Sigmoid colon (tissue), 7 donors: ENCODE data around the gene APLF. TPM values are rescaled to one million over a fixed set of nuclear protein-coding genes. Genes with fewer than 3 reads are reported as not detected.

Source experiments
- DNase-seq: peaks from one replicate; pipeline ENCODE4 v3.0.0-alpha.2; 2019
- H3K27ac ChIP-seq, 4 donors: fragments of 200-600 bp; sonication (generic); one replicate each; pipeline ENCODE4 v1.5.1; 2016 to 2019; ENCODE audit warnings: mild to moderate bottlenecking in 1 of 4
- H3K27me3 ChIP-seq, 3 donors: fragments of 200-600 bp; sonication (generic); one replicate each; pipeline ENCODE4 v1.5.1; 2019; ENCODE audit warnings: mild to moderate bottlenecking in 1 of 3
- H3K36me3 ChIP-seq, 4 donors: fragments of 200-600 bp; sonication (generic); one replicate each; pipeline ENCODE4 v1.5.1; 2016 to 2019
- H3K4me1 ChIP-seq, 4 donors: fragments of 200-600 bp; sonication (generic); one replicate each; pipeline ENCODE4 v1.5.1; 2017 to 2019
- H3K4me3 ChIP-seq, 4 donors: fragments of 200-600 bp; sonication (generic); one replicate each; pipeline ENCODE4 v1.5.1; 2017 to 2019; ENCODE audit warnings: mild to moderate bottlenecking in 2 of 4, moderate library complexity in 1 of 4
- H3K9me3 ChIP-seq, 4 donors: fragments of 200-600 bp in 3 of 4; sonication (generic) in 3 of 4; one replicate each; pipeline versions ENCODE4 v1.5.1 to v1.6.1; 2013 to 2019
- CTCF ChIP-seq, 4 experiments: fragments of 450-650 bp in 3 of 4; fragments of 200-600 bp in 1 of 4; IDR thresholded peaks; one replicate each; pipeline ENCODE4 v1.5.1; 2016 to 2019; ENCODE audit warnings: antibody characterized with exemption in 4 of 4, mild to moderate bottlenecking in 3 of 4, moderate library complexity in 2 of 4
- EP300 ChIP-seq, 4 donors: sonication (generic); formaldehyde crosslinking; IDR thresholded peaks; one replicate each; pipeline ENCODE4 v1.6.1; 2017; ENCODE audit warnings: antibody characterized with exemption in 4 of 4
- POLR2A ChIP-seq, 2 donors: fragments of 450-650 bp; IDR thresholded peaks; one replicate each; pipeline ENCODE4 v1.6.1; 2016; ENCODE audit warnings: antibody characterized with exemption in 2 of 2, mild to moderate bottlenecking in 2 of 2, moderate library complexity in 2 of 2
- POLR2AphosphoS5 ChIP-seq, 4 donors: sonication (generic); formaldehyde crosslinking; IDR thresholded peaks; one replicate each; pipeline ENCODE4 v1.6.1; 2017; ENCODE audit warnings: antibody characterized with exemption in 4 of 4
- WGBS, 2 donors: extraction: QIAGEN DNeasy Blood & Tissue Kit; methylation state at CpG; one replicate each; pipeline ENCODE4 v1.1.7; 2013; 5-methylcytosine and 5-hydroxymethylcytosine counted together
- intact Hi-C: fragments of 100-400 bp; cut with DNase I; formaldehyde crosslinking; loops from one replicate; pipeline ENCODE4 v1.15.1; 2023
- polyA plus RNA-seq, 3 donors: library from polyadenylated mRNA; stranded (reverse); fragments of 200-250 nt; gene quantifications; one replicate each; pipeline ENCODE4 v1.2.3, GENCODE V29; 2013
- total RNA-seq, 4 donors: library from RNA; depleted of rRNA; stranded (reverse); fragments of >200 nt; gene quantifications; one replicate each; pipeline ENCODE4 v1.1.0, GENCODE V29; 2016
- donor health status: healthy with polysubstance abuse.
- donor health status: Bipolar disorder and iron deficiency.
- donor health status: healthy.

APLF gene
- total and polyA plus RNA-seq, 7 donors = 0.23 to 21.7 (median 11.0) TPM

- WGBS, 2 donors = 0 to 2% methylated on average over 1 of the region's 1 CpG
- peaks cover 0 to 22% (median 14%) of the 10 kb centered on the region in 4 donors for H3K4me1 ChIP-seq
- DNase-seq = no peak
- no peaks in the 10 kb centered on the region for H3K9me3 ChIP-seq
- no peak overlapping the region for H3K27ac ChIP-seq
- no peak for TF ChIP-seq EP300 (IDR thresholded peaks at IDR 0.05)
- peak; percentile 38 to 73 (median 51) for TF ChIP-seq CTCF (IDR thresholded peaks at IDR 0.05)
- no peak for TF ChIP-seq POLR2A (IDR thresholded peaks at IDR 0.05)
- peak in 1 of 4 donors; percentile 32 for TF ChIP-seq POLR2AphosphoS5 (IDR thresholded peaks at IDR 0.05)
- no peaks in the 10 kb centered on the region for H3K27me3 ChIP-seq
- no peaks in the 10 kb centered on the region for H3K36me3 ChIP-seq
- H3K4me3 ChIP-seq = no peak overlapping the region
- intact Hi-C loops = loop anchor here (5.0 to 10.0 kb wide), 2 partner anchors 444 to 1181 kb away; partner anchors contain the start of gene AAK1
Observed at GRCh38 chr2:68463287-68463877, 4.0 kb upstream of the APLF start.

GRCh38 chr2:68464651-68465050 is 2.7 kb upstream of the APLF start:
- WGBS, 2 donors = 92 to 93% methylated on average over 5 of the region's 5 CpGs
- no peaks in the 10 kb centered on the region for H3K36me3 ChIP-seq
- DNase-seq = no peak
- intact Hi-C loops = loop anchor here (5.0 to 10.0 kb wide), 4 partner anchors 253 to 1180 kb away; partner anchors contain the start of gene AAK1
- H3K4me1 ChIP-seq = peaks cover 0 to 25% (median 18%) of the 10 kb centered on the region in 4 donors
- no peaks in the 10 kb centered on the region for H3K27me3 ChIP-seq
- TF ChIP-seq EP300 (IDR thresholded peaks at IDR 0.05) (no peak), CTCF (IDR thresholded peaks at IDR 0.05) (no peak), POLR2AphosphoS5 (IDR thresholded peaks at IDR 0.05) (no peak), POLR2A (IDR thresholded peaks at IDR 0.05) (no peak)
- H3K4me3 ChIP-seq = no peak overlapping the region
- no peak overlapping the region for H3K27ac ChIP-seq
- no peaks in the 10 kb centered on the region for H3K9me3 ChIP-seq

- intact Hi-C loops = loop anchor here (5.0 to 10.0 kb wide), 3 partner anchors 252 to 1180 kb away; partner anchors contain the start of gene AAK1
- H3K4me3 ChIP-seq = no peak overlapping the region
- H3K4me1 ChIP-seq = peaks cover 0 to 25% (median 18%) of the 10 kb centered on the region in 4 donors
- TF ChIP-seq POLR2AphosphoS5 (IDR thresholded peaks at IDR 0.05) = no peak
- TF ChIP-seq POLR2A (IDR thresholded peaks at IDR 0.05) = no peak
- TF ChIP-seq CTCF (IDR thresholded peaks at IDR 0.05) = no peak
- no peak for TF ChIP-seq EP300 (IDR thresholded peaks at IDR 0.05)
- no peaks in the 10 kb centered on the region for H3K27me3 ChIP-seq
- H3K27ac ChIP-seq = peak overlapping the region in 1 of 4 donors; percentile 93
- H3K36me3 ChIP-seq = no peaks in the 10 kb centered on the region
- WGBS, 2 donors = 88 to 89% methylated on average over 7 of the region's 7 CpGs
- H3K9me3 ChIP-seq = no peaks in the 10 kb centered on the region
- DNase-seq = no peak
Observed at GRCh38 chr2:68465081-68465916, 2.1 kb upstream of the APLF start.

- Histone ChIP-seq H3K9me3 (no peaks in the 10 kb centered on the region), H3K4me1 (peaks cover 0 to 25% (median 18%) of the 10 kb centered on the region in 4 donors), H3K4me3 (peak overlapping the region; percentile 69 to 90 (median 78)), H3K27ac (peak overlapping the region; percentile 83 to 93 (median 88)), H3K27me3 (no peaks in the 10 kb centered on the region), H3K36me3 (no peaks in the 10 kb centered on the region)
- no peak for TF ChIP-seq POLR2AphosphoS5 (IDR thresholded peaks at IDR 0.05)
- TF ChIP-seq CTCF (IDR thresholded peaks at IDR 0.05) = no peak
- no peak for DNase-seq
- intact Hi-C loops = loop anchor here (5.0 to 10.0 kb wide), 3 partner anchors 251 to 1178 kb away; partner anchors contain the start of gene AAK1
- WGBS, 2 donors = 5 to 9% methylated on average over 11 of the region's 11 CpGs
Observed at GRCh38 chr2:68466361-68466777, 1.0 kb upstream of the APLF start.
